Neutrophil (primary cell): Measurements from ENCODE around the gene ATF3.

ENCODE experiments used
- H3K27ac ChIP-seq: fragments of 200-600 bp; sonication (generic); 2 replicates; pipeline ENCODE4 v1.5.1; 2016; ENCODE audit warnings: mild to moderate bottlenecking, moderate library complexity
- H3K27me3 ChIP-seq: fragments of 200-600 bp; sonication (generic); 2 replicates; pipeline ENCODE4 v1.6.0; 2016; ENCODE audit warnings: mild to moderate bottlenecking
- H3K36me3 ChIP-seq: fragments of 200-600 bp; sonication (generic); 2 replicates; pipeline ENCODE4 v1.5.1; 2017
- H3K4me1 ChIP-seq, 2 experiments: fragments of 200-600 bp in 1 of 2; sonication (generic) in 1 of 2; 1 replicate in 1 of 2; 2 replicates in 1 of 2; pipeline versions ENCODE4 v1.5.1 to v1.6.1; 2013 to 2016; ENCODE audit warnings: low read depth in 1 of 2, low read length in 1 of 2, mild to moderate bottlenecking in 1 of 2, moderate library complexity in 1 of 2; ENCODE audit not compliant: control insufficient read depth in 1 of 2, insufficient read depth in 1 of 2
- H3K4me3 ChIP-seq, 2 experiments: fragments of 200-600 bp in 1 of 2; sonication (generic) in 1 of 2; 1 replicate in 1 of 2; 2 replicates in 1 of 2; pipeline ENCODE4 v1.5.1; 2013 to 2016; ENCODE audit warnings: low read depth in 1 of 2, low read length in 1 of 2, mild to moderate bottlenecking in 1 of 2, moderate library complexity in 1 of 2
- H3K9me3 ChIP-seq: fragments of 200-600 bp; sonication (generic); 2 replicates; pipeline ENCODE4 v1.5.1; 2016
- CTCF ChIP-seq: fragments of 200-600 bp; sonication (generic); IDR thresholded peaks from 2 replicates; pipeline ENCODE4 v1.5.1; 2016; ENCODE audit warnings: antibody characterized with exemption

The ATF3 gene

GRCh38 chr1:212600071-212600915 lies 8.3 kb upstream of the ATF3 start:
- H3K27ac ChIP-seq, result no peak overlapping the region

GRCh38 chr1:212600980-212601379 lies 7.6 kb upstream of the ATF3 start:
- Histone ChIP-seq H3K27me3 (peaks cover 86% of the 10 kb centered on the region), H3K4me3 (no peak overlapping the region), H3K36me3 (no peaks in the 10 kb centered on the region), H3K4me1 (peaks cover 6 to 9% of the 10 kb centered on the region in 2 experiments), H3K9me3 (no peaks in the 10 kb centered on the region), H3K27ac (no peak overlapping the region)
- no peak for TF ChIP-seq CTCF

More at GRCh38 chr1:212600071-212600915, 8.3 kb upstream of the ATF3 start:
- Histone ChIP-seq H3K27me3 (peaks cover 79% of the 10 kb centered on the region), H3K4me3 (no peak overlapping the region), H3K9me3 (no peaks in the 10 kb centered on the region), H3K4me1 (peaks cover 13 to 16% of the 10 kb centered on the region in 2 experiments), H3K36me3 (no peaks in the 10 kb centered on the region)
- TF ChIP-seq CTCF, result no peak

- no peak overlapping the region for H3K4me3 ChIP-seq
- H3K9me3 ChIP-seq, result no peaks in the 10 kb centered on the region
- H3K36me3 ChIP-seq, result no peaks in the 10 kb centered on the region
- no peak for TF ChIP-seq CTCF
- peaks cover 1 to 5% of the 10 kb centered on the region in 2 experiments for H3K4me1 ChIP-seq
- no peak overlapping the region for H3K27ac ChIP-seq
- H3K27me3 ChIP-seq, result peaks cover 91% of the 10 kb centered on the region
These were observed 7.0 kb upstream of the ATF3 start for GRCh38 chr1:212601524-212601923.

- peaks cover 29 to 34% of the 10 kb centered on the region in 2 experiments for H3K4me1 ChIP-seq
- H3K4me3 ChIP-seq, result no peak overlapping the region
- no peak overlapping the region for H3K27ac ChIP-seq
- no peaks in the 10 kb centered on the region for H3K9me3 ChIP-seq
- peaks cover 100% of the 10 kb centered on the region for H3K27me3 ChIP-seq
- H3K36me3 ChIP-seq, result no peaks in the 10 kb centered on the region
- no peak for TF ChIP-seq CTCF
These were observed 2.8 kb upstream of the ATF3 start for GRCh38 chr1:212605441-212606394.

- H3K4me1 ChIP-seq, result peaks cover 29 to 34% of the 10 kb centered on the region in 2 experiments
- H3K27me3 ChIP-seq, result peaks cover 100% of the 10 kb centered on the region
- H3K4me3 ChIP-seq, result peak overlapping the region; percentile 66 to 90
- no peaks in the 10 kb centered on the region for H3K9me3 ChIP-seq
- no peaks in the 10 kb centered on the region for H3K36me3 ChIP-seq
- H3K27ac ChIP-seq, result no peak overlapping the region
- no peak for TF ChIP-seq CTCF
These were observed 2.0 kb upstream of the ATF3 start for GRCh38 chr1:212606395-212607205.
